K562 treated with DMSO at 1 percent for 12 hours (cell line): ENCODE measurements around the gene BTN3A1. TPM values are rescaled to one million over a fixed set of nuclear protein-coding genes. Genes with fewer than 3 reads are reported as not detected.

Source experiments
- total RNA-seq: library from RNA; unstranded; fragments of 300-600 nt; gene quantifications from 2 replicates; pipeline ENCODE4 v1.2.3, GENCODE V29; 2022; ENCODE audit not compliant: insufficient read depth

BTN3A1 gene
- 2.9 and 8.7 TPM in 2 replicates for total RNA-seq

GRCh38 chr6:26401987-26402658, at the start of gene BTN3A1:
Gene BTN3A1 (plus strand): TSS chr6:26402275. CDS start chr6:26405564, 3,289 bp downstream.

DNA sequence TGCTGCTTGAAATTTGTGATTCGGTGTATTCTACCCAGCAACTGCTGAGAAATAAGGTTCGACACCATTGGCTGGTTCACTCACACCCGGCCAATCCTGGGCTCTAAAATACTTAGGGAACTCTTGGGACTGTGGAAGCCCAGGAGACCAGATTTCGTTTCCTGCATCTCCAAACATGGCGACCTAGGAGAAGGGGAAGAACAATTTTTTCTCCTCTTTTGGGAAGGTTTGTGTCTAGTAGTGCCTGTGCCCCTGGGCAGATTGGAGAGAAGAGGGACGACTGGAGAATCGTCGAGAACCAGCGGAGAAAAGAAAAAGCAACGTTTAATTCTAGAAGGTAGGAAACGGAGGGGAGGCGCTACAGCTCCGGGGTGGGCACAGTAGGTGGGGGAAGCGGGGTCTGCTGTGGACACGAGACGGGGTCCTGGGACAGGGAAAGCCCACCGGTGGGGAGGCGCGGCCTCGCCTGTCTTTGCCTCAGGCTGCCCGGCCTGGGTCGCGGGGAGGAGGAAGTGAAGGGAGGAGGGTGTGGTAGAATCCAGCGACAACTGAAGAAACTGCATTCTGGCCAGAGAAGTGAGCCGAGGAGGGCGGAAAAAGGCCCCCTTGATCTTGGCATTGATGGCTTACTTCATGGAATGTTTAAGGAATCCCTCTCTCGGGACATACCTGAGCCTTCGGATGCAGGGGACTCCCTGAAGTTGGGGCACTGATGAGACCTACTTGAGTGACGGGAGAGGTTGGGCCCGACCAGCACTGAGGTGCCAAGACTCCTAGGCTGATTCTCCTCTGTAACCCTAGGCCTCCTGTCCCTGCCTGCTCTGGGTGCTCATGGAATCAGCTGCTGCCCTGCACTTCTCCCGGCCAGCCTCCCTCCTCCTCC, 56.0 kb downstream of the BTN3A1 start, which contains the start of gene BTN2A1:
BTN2A1 (plus strand) TSS at position 150 of the 883 bp plus-strand sequence; CDS start at position 832, 682 bp downstream.

Other genes with a start within 250 kb of the BTN3A1 start
- 3.0 and 4.1 TPM in 2 replicates for gene BTN3A2, start 37.1 kb upstream of the BTN3A1 start, total RNA-seq
- 8.3 and 14.6 TPM in 2 replicates for gene BTN2A2, start 19.2 kb upstream of the BTN3A1 start, total RNA-seq
- gene BTN3A3, start 38.2 kb downstream of the BTN3A1 start, total RNA-seq: 1.0 and 5.1 TPM in 2 replicates
- gene BTN2A1, start 55.7 kb downstream of the BTN3A1 start, total RNA-seq: 10.4 and 23.1 TPM in 2 replicates
- gene BTN1A1, start 98.0 kb downstream of the BTN3A1 start, total RNA-seq: not detected in 2 replicates
- 57.8 and 103 TPM in 2 replicates for gene HMGN4, start 136.1 kb downstream of the BTN3A1 start, total RNA-seq
- gene ABT1, start 194.7 kb downstream of the BTN3A1 start, total RNA-seq: 34.2 and 37.2 TPM in 2 replicates